Astrocyte (in vitro differentiated cells and primary cell): ENCODE measurements around the gene SESN2. TPM values are rescaled to one million over a fixed set of nuclear protein-coding genes. Genes with fewer than 3 reads are reported as not detected.

Source experiments
- DNase-seq: peaks from one replicate; pipeline ENCODE4 v3.0.0-alpha.2; 2010; ENCODE audit warnings: low read depth
- FAIRE-seq: peaks from 2 replicates; lab custom pipeline; 2011; peaks lifted over from hg19 to GRCh38; lab: Jason Lieb, UNC
- H2AFZ ChIP-seq: 2 replicates; pipeline ENCODE4 v1.6.0; 2012; ENCODE audit warnings: low read depth, low read length, inconsistent platforms
- H3K27ac ChIP-seq: 2 replicates; pipeline ENCODE4 v1.5.1; 2011; ENCODE audit warnings: low read depth, low read length, inconsistent platforms
- H3K27me3 ChIP-seq: 2 replicates; pipeline ENCODE4 v1.6.0; 2011; ENCODE audit warnings: low read length, inconsistent platforms; ENCODE audit not compliant: insufficient read depth
- H3K36me3 ChIP-seq: 2 replicates; pipeline ENCODE4 v1.5.1; 2011; ENCODE audit warnings: low read length, inconsistent platforms; ENCODE audit not compliant: insufficient read depth
- H3K4me1 ChIP-seq: 2 replicates; pipeline ENCODE4 v1.5.1; 2011; ENCODE audit warnings: low read length, inconsistent platforms; ENCODE audit not compliant: insufficient read depth
- H3K4me2 ChIP-seq: 2 replicates; pipeline ENCODE4 v1.6.0; 2012; ENCODE audit warnings: low read length, inconsistent platforms
- H3K4me3 ChIP-seq: 2 replicates; pipeline ENCODE4 v1.5.1; 2011; ENCODE audit warnings: low read depth, mild to moderate bottlenecking, low read length, inconsistent platforms; ENCODE audit not compliant: insufficient read depth
- H3K79me2 ChIP-seq: 2 replicates; pipeline ENCODE4 v1.6.0; 2012; ENCODE audit warnings: mild to moderate bottlenecking, low read length, inconsistent platforms; ENCODE audit not compliant: insufficient read depth
- H3K9ac ChIP-seq: 2 replicates; pipeline ENCODE4 v1.6.0; 2012; ENCODE audit warnings: mild to moderate bottlenecking, low read length, inconsistent platforms
- H3K9me3 ChIP-seq: 2 replicates; pipeline ENCODE4 v1.5.1; 2012; ENCODE audit warnings: low read depth, mild to moderate bottlenecking, low read length, inconsistent platforms; ENCODE audit not compliant: insufficient read depth
- H4K20me1 ChIP-seq: 2 replicates; pipeline ENCODE4 v1.6.0; 2012; ENCODE audit warnings: low read length, inconsistent platforms; ENCODE audit not compliant: insufficient read depth
- H3K27ac Mint-ChIP-seq: one replicate; pipeline ENCODE4 v1.8.0; 2021; ENCODE audit warnings: mild to moderate bottlenecking, mixed read lengths; ENCODE audit not compliant: unreplicated experiment
- H3K27me3 Mint-ChIP-seq: one replicate; pipeline ENCODE4 v1.8.0; 2021; ENCODE audit warnings: low read depth, mixed read lengths; ENCODE audit not compliant: unreplicated experiment
- H3K36me3 Mint-ChIP-seq: one replicate; pipeline ENCODE4 v1.8.0; 2021; ENCODE audit warnings: low read depth, mixed read lengths; ENCODE audit not compliant: unreplicated experiment
- H3K4me1 Mint-ChIP-seq: one replicate; pipeline ENCODE4 v1.8.0; 2021; ENCODE audit warnings: low read depth, mixed read lengths; ENCODE audit not compliant: unreplicated experiment
- H3K4me3 Mint-ChIP-seq: one replicate; pipeline ENCODE4 v1.8.0; 2021; ENCODE audit warnings: mild to moderate bottlenecking, moderate library complexity, mixed read lengths; ENCODE audit not compliant: unreplicated experiment
- H3K9me3 Mint-ChIP-seq: one replicate; pipeline ENCODE4 v1.8.0; 2021; ENCODE audit warnings: mild to moderate bottlenecking, mixed read lengths; ENCODE audit not compliant: unreplicated experiment
- EZH2 ChIP-seq: IDR thresholded peaks from 2 replicates; pipeline ENCODE4 v1.6.1; 2012; ENCODE audit warnings: mild to moderate bottlenecking, low read length, inconsistent platforms; ENCODE audit not compliant: insufficient read depth
- total RNA-seq: library from RNA; stranded (reverse); gene quantifications from 2 replicates; pipeline ENCODE4 v1.2.1, GENCODE V29; 2021
- TF ChIP-seq, protein P1 (sequence below): IDR thresholded peaks from 2 replicates; pipeline ENCODE4 v1.5.1; 2011; ENCODE audit warnings: low read depth, mild to moderate bottlenecking, inconsistent platforms, low read length, moderate library complexity; ENCODE audit not compliant: insufficient read depth

SESN2 gene
- total RNA-seq, 1 donor from 2014 or later: 78.3 TPM

DNA sequence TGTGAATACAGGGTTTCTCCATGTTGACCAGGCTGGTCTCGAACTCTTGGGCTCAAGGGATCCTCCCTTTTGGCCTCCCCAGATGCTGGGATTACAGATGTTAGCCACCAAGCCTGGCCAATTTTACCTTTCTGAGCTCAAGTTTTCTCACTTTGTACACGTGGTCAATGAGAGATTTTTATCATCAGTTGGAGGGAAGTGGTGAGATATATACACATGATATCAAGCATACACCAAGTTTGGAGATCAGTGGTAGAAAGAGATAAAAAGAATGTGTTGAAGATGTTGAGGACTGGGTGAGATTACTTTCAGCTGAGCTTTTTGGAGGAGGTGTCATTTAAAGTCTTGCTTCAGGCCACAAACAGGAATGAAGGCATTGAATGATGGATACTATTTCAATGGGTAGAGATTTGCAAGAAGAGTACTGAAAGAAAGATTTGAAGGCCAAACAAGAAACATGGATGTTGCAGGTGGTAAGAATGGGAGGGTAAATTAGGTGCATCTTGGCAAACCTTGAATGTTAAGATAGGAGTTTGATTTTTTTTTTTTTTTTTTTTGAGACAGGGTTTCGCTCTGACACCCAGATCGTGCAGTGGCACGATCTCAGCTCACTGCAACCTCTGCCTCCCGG lies 3.0 kb upstream of the SESN2 start:
- TF ChIP-seq EZH2: no peak
- TF ChIP-seq, protein P1, sequence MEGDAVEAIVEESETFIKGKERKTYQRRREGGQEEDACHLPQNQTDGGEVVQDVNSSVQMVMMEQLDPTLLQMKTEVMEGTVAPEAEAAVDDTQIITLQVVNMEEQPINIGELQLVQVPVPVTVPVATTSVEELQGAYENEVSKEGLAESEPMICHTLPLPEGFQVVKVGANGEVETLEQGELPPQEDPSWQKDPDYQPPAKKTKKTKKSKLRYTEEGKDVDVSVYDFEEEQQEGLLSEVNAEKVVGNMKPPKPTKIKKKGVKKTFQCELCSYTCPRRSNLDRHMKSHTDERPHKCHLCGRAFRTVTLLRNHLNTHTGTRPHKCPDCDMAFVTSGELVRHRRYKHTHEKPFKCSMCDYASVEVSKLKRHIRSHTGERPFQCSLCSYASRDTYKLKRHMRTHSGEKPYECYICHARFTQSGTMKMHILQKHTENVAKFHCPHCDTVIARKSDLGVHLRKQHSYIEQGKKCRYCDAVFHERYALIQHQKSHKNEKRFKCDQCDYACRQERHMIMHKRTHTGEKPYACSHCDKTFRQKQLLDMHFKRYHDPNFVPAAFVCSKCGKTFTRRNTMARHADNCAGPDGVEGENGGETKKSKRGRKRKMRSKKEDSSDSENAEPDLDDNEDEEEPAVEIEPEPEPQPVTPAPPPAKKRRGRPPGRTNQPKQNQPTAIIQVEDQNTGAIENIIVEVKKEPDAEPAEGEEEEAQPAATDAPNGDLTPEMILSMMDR: no peak
- Histone ChIP-seq H3K4me1 (peaks cover 15% of the 10 kb centered on the region), H3K9me3 (no peaks in the 10 kb centered on the region), H3K27me3 (no peaks in the 10 kb centered on the region), H4K20me1 (peaks cover 9% of the 10 kb centered on the region), H3K4me2 (no peak overlapping the region), H3K79me2 (peaks cover 18% of the 10 kb centered on the region), H3K36me3 (no peaks in the 10 kb centered on the region), H2AFZ (no peak overlapping the region), H3K9ac (no peak overlapping the region), H3K4me3 (no peak overlapping the region), H3K27ac (no peak overlapping the region)
- Mint-ChIP-seq H3K27me3 (no peaks in the 10 kb centered on the region), H3K27ac (no peak overlapping the region), H3K4me1 (peaks cover 9% of the 10 kb centered on the region), H3K9me3 (no peaks in the 10 kb centered on the region), H3K36me3 (peaks cover under 1% of the 10 kb centered on the region), H3K4me3 (no peak overlapping the region)
- DNase-seq (no peak), FAIRE-seq (no peak)

DNA sequence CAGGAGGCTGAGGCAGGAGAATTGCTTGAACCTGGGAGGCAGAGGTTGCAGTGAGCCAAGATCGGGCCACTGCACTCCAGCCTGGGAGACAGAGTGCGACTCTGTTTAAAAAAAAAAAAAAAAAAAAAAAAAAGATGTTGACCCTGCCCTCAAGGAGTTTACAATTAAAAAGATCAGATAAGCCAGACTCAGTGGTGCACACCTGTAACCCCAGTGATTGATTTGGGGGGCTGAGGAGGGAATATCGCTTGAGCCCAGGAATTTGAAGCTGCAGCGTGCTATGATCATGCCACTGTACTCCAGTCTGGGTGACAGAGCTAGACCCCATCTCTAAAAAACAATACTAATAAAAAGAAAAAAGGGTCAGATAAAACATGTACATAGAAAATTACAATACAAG lies 1.6 kb upstream of the SESN2 start:
- no peaks in the 10 kb centered on the region for H3K36me3 ChIP-seq
- H3K4me2 ChIP-seq: no peak overlapping the region
- DNase-seq (no peak), FAIRE-seq (no peak)
- Mint-ChIP-seq H3K4me3 (no peak overlapping the region), H3K4me1 (peaks cover 15% of the 10 kb centered on the region), H3K27ac (peak overlapping the region; percentile 97), H3K9me3 (no peaks in the 10 kb centered on the region), H3K36me3 (peaks cover 6% of the 10 kb centered on the region), H3K27me3 (no peaks in the 10 kb centered on the region)
- no peak overlapping the region for H2AFZ ChIP-seq
- peaks cover 32% of the 10 kb centered on the region for H3K79me2 ChIP-seq
- no peak overlapping the region for H3K4me3 ChIP-seq
- H3K9me3 ChIP-seq: no peaks in the 10 kb centered on the region
- H3K4me1 ChIP-seq: peaks cover 16% of the 10 kb centered on the region
- TF ChIP-seq EZH2: no peak
- TF ChIP-seq, protein P1: no peak
- no peak overlapping the region for H3K9ac ChIP-seq
- H3K27me3 ChIP-seq: no peaks in the 10 kb centered on the region
- H3K27ac ChIP-seq: no peak overlapping the region
- peaks cover 23% of the 10 kb centered on the region for H4K20me1 ChIP-seq

DNA sequence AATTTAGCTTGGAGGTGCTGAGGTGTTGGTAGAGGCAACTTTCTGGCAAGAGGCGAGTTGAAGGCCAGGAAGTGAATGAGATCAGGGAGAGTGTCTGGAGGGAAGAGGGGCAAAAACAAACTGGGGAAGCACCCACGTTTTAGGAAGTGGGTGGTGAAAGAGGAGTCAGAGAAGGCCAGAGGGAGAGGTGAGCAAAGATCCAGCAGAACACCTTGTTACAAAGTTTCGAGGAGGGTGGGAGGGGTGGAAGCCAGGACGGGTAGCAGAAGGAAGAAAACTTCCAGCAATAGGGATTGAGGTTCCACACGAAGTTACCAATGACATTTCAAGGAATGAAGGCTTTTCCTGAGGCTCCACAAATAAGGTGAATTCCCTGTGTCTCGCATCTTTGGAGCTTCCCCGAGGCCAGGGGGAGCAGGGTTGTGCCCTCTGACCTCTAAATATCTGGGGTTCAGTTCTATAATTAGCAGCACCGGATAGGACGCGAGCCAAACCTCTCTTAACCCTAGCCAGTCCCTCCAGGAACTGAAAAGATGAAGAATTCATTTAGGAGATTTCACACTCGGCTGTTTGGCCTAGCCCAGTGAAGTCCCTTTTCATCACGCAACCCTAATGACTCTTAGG lies 578 bp upstream of the SESN2 start:
- peak overlapping the region; percentile 97 for H3K4me2 ChIP-seq
- H3K9ac ChIP-seq: peak overlapping the region; percentile 59
- peaks cover 16% of the 10 kb centered on the region for H3K4me1 ChIP-seq
- Mint-ChIP-seq H3K36me3 (peaks cover 9% of the 10 kb centered on the region), H3K4me1 (peaks cover 23% of the 10 kb centered on the region), H3K4me3 (peak overlapping the region; percentile 97), H3K27me3 (no peaks in the 10 kb centered on the region), H3K27ac (peak overlapping the region; percentile 97), H3K9me3 (no peaks in the 10 kb centered on the region)
- H2AFZ ChIP-seq: peak overlapping the region; percentile 59
- H3K79me2 ChIP-seq: peaks cover 42% of the 10 kb centered on the region
- no peak overlapping the region for H3K4me3 ChIP-seq
- no peaks in the 10 kb centered on the region for H3K36me3 ChIP-seq
- DNase-seq: no peak
- H3K27ac ChIP-seq: peak overlapping the region; percentile 64
- H3K9me3 ChIP-seq: no peaks in the 10 kb centered on the region
- H4K20me1 ChIP-seq: peaks cover 33% of the 10 kb centered on the region
- no peaks in the 10 kb centered on the region for H3K27me3 ChIP-seq
- TF ChIP-seq, protein P1: no peak
- no peak for TF ChIP-seq EZH2
- no peak for FAIRE-seq
